HFFc6 (cell line): Measurements from ENCODE around the gene URGCP. TPM values are rescaled to one million over a fixed set of nuclear protein-coding genes. Genes with fewer than 3 reads are reported as not detected.

ENCODE experiments used
- total RNA-seq, 6 experiments: library from RNA; stranded (reverse); fragmentation: NEBNext Ultra II Directional; extraction: Animal tissue kit (Norgen Biotek cat#: 25700); gene quantifications; 2 replicates in 1 of 6; 3 replicates in 5 of 6; pipeline ENCODE4 v1.2.3, GENCODE V29; 2021

URGCP gene
- total RNA-seq, 6 experiments from 2014 or later: 41.4 to 53.2 (median 43.2) TPM

Other genes starting within 250 kb of the URGCP start
- gene COA1, start 177.1 kb downstream of the URGCP start, total RNA-seq: 10 to 100 TPM; 52.5 to 61.5 (median 57.3) TPM
- 10 to 100 TPM; 29.0 to 43.9 (median 36.0) TPM for gene BLVRA, start 147.9 kb downstream of the URGCP start, total RNA-seq
- gene MRPS24, start 37.1 kb downstream of the URGCP start, total RNA-seq: 100 to 1,000 TPM; 158 to 211 (median 199) TPM
- 10 to 100 TPM; 12.6 to 15.7 (median 14.4) TPM for gene UBE2D4, start 19.8 kb upstream of the URGCP start, total RNA-seq
- not detected for gene SPDYE1, start 91.3 kb upstream of the URGCP start, total RNA-seq
- 100 to 1,000 TPM; 146 to 167 (median 153) TPM for gene DBNL, start 138.1 kb upstream of the URGCP start, total RNA-seq
- under 1 TPM in 4 of 6 experiments, not detected in 2; 0.26 to 0.51 (median 0.35) TPM for gene PGAM2, start 159.0 kb upstream of the URGCP start, total RNA-seq
- gene POLM, start 175.9 kb upstream of the URGCP start, total RNA-seq: 10 to 100 TPM; 11.4 to 14.3 (median 12.1) TPM
- 10 to 100 TPM; 69.7 to 83.2 (median 76.4) TPM for gene AEBP1, start 197.7 kb upstream of the URGCP start, total RNA-seq
- gene POLD2, start 217.0 kb upstream of the URGCP start, total RNA-seq: 100 to 1,000 TPM; 154 to 210 (median 183) TPM
- under 1 TPM in 4 of 6 experiments, not detected in 2; 0.30 to 0.64 (median 0.49) TPM for gene MYL7, start 234.7 kb upstream of the URGCP start, total RNA-seq